ENCODE results near the gene PLXNA4. TPM values are rescaled to one million over a fixed set of nuclear protein-coding genes. Genes with fewer than 3 reads are reported as not detected.

Gene PLXNA4
- total RNA-seq, 2 donors from 2014 or later = 2.1 to 8.2 TPM

- Histone ChIP-seq H3K27ac (no peak overlapping the region), H3K36me3 (replicated peaks in 1 of 2; ENCODE audit: insufficient read depth in 1 of 2, low read depth in 2 of 2) (no peaks in the 10 kb centered on the region), H3K4me1 (peaks cover 30% of the 10 kb centered on the region), H3K4me3 (no peak overlapping the region), H3K9me3 (no peaks in the 10 kb centered on the region), H3K27me3 (no peaks in the 10 kb centered on the region)
- intact Hi-C loops (cut with DNase I) = no loop called here
- ATAC-seq (no peak), DNase-seq (no peak)
- TF ChIP-seq, protein P1, sequence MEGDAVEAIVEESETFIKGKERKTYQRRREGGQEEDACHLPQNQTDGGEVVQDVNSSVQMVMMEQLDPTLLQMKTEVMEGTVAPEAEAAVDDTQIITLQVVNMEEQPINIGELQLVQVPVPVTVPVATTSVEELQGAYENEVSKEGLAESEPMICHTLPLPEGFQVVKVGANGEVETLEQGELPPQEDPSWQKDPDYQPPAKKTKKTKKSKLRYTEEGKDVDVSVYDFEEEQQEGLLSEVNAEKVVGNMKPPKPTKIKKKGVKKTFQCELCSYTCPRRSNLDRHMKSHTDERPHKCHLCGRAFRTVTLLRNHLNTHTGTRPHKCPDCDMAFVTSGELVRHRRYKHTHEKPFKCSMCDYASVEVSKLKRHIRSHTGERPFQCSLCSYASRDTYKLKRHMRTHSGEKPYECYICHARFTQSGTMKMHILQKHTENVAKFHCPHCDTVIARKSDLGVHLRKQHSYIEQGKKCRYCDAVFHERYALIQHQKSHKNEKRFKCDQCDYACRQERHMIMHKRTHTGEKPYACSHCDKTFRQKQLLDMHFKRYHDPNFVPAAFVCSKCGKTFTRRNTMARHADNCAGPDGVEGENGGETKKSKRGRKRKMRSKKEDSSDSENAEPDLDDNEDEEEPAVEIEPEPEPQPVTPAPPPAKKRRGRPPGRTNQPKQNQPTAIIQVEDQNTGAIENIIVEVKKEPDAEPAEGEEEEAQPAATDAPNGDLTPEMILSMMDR (IDR thresholded peaks at IDR 0.05) = no peak
- no peak for TF ChIP-seq POLR2A (IDR thresholded peaks at IDR 0.05)
Observed at GRCh38 chr7:132246591-132246990, 329.7 kb downstream of the PLXNA4 start.

- H3K36me3 ChIP-seq (replicated peaks in 1 of 2; ENCODE audit: insufficient read depth in 1 of 2, low read depth in 2 of 2) = no peaks in the 10 kb centered on the region
- WGBS, 2 donors = 78 to 85% methylated on average over 3 of the region's 3 CpGs
- H3K4me3 ChIP-seq = no peak overlapping the region
- H3K9me3 ChIP-seq = no peaks in the 10 kb centered on the region
- H3K4me1 ChIP-seq = peaks cover 20% of the 10 kb centered on the region
- intact Hi-C loops (cut with DNase I) = no loop called here
- no peaks in the 10 kb centered on the region for H3K27me3 ChIP-seq
- no peak for ATAC-seq
- TF ChIP-seq, protein P1 (IDR thresholded peaks at IDR 0.05) = no peak
- TF ChIP-seq POLR2A (IDR thresholded peaks at IDR 0.05) = no peak
- DNase-seq = no peak
- no peak overlapping the region for H3K27ac ChIP-seq
Observed at GRCh38 chr7:132245539-132245938, 330.7 kb downstream of the PLXNA4 start.

DNA sequence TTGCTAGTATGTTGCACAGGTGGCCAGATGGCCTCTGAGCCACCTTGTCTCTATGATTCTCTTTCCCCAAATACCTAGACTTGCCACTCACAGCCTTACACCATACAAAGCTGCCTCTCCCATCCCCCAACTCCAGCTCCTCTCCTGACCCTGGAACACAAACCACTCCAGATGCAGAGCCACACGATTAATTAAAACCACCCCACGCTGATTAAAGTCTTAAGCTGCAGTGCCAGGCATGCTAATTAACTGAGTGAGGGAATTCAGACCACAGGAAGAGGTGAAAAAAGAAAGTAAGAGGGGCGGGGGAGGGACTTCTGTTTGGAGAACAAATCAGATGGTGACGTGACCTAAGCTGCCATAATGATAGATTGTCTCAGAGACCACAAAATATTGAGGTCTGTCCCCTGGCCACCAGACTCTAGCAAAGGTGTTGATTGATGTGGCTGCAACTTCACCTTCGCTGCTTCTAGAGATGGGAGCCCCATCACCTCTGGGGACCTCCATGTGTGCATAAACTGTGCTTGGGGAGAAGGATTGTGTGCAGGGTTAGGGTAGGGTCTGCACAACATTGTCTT lies 331.3 kb downstream of the PLXNA4 start:
- Histone ChIP-seq H3K27me3 (no peaks in the 10 kb centered on the region), H3K27ac (no peak overlapping the region), H3K9me3 (no peaks in the 10 kb centered on the region), H3K4me3 (no peak overlapping the region), H3K4me1 (peaks cover 15% of the 10 kb centered on the region), H3K36me3 (replicated peaks in 1 of 2; ENCODE audit: insufficient read depth in 1 of 2, low read depth in 2 of 2) (no peaks in the 10 kb centered on the region)
- DNase-seq (no peak), ATAC-seq (no peak)
- WGBS, 2 donors = 80 to 90% methylated on average over 5 of the region's 5 CpGs
- no peak for TF ChIP-seq POLR2A (IDR thresholded peaks at IDR 0.05)
- intact Hi-C loops (cut with DNase I) = no loop called here

DNA sequence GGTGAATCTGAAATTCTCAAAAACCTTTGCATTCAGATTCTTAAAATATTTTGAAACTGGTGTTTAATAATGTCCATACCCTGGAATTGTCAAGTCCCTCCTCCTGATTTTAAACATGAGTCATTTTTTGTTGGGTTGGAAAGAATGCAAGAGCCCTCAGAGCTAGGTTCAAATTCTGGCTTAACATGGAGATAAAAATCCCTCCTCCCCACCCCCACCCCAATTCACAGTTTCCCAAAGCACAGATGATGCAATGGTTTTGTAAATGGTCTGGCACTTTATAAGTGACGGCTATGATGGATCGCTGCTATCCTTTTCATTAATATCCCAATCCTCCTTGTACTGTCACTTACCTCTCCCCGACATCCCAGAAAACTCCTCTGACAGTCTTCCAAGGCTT lies 332.8 kb downstream of the PLXNA4 start:
- TF ChIP-seq POLR2A (IDR thresholded peaks at IDR 0.05) = no peak
- TF ChIP-seq, protein P1 (IDR thresholded peaks at IDR 0.05) = no peak
- intact Hi-C loops (cut with DNase I) = no loop called here
- WGBS, 2 donors = 91% methylated on average over 3 of the region's 3 CpGs
- DNase-seq (no peak), ATAC-seq (no peak)
- Histone ChIP-seq H3K27me3 (no peaks in the 10 kb centered on the region), H3K36me3 (replicated peaks in 1 of 2; ENCODE audit: insufficient read depth in 1 of 2, low read depth in 2 of 2) (no peaks in the 10 kb centered on the region), H3K27ac (no peak overlapping the region), H3K9me3 (no peaks in the 10 kb centered on the region), H3K4me3 (no peak overlapping the region), H3K4me1 (no peaks in the 10 kb centered on the region)

GRCh38 chr7:132243051-132243450 lies 333.2 kb downstream of the PLXNA4 start:
- Histone ChIP-seq H3K9me3 (no peaks in the 10 kb centered on the region), H3K36me3 (replicated peaks in 1 of 2; ENCODE audit: insufficient read depth in 1 of 2, low read depth in 2 of 2) (no peaks in the 10 kb centered on the region), H3K27me3 (no peaks in the 10 kb centered on the region), H3K27ac (no peak overlapping the region), H3K4me1 (no peaks in the 10 kb centered on the region), H3K4me3 (no peak overlapping the region)
- TF ChIP-seq, protein P1 (IDR thresholded peaks at IDR 0.05) = no peak
- ATAC-seq (no peak), DNase-seq (no peak)
- 83 to 92% methylated on average over 1 of the region's 1 CpG for WGBS, 2 donors
- intact Hi-C loops (cut with DNase I) = no loop called here

All from body of pancreas (tissue), 4 donors.